Calu3 (cell line): Measurements from ENCODE around the gene HSD17B8. TPM values are rescaled to one million over a fixed set of nuclear protein-coding genes. Genes with fewer than 3 reads are reported as not detected.

ENCODE experiments used
- BruUV-seq: library from RNA; stranded (reverse); fragments of 400-500 nt; replicated peaks from 2 replicates; lab custom pipeline; 2021; lab: Mats Ljungman, UMichigan
- CTCF ChIA-PET: fragments of 300-600 bp; sonication (Branson Sonifier 250); formaldehyde crosslinking; loops from one replicate; lab custom pipeline; 2022; ENCODE audit warnings: antibody characterized with exemption; lab: Charles Lee
- DNase-seq: peaks from one replicate; pipeline ENCODE4 v3.0.0; 2022
- H3K27ac Mint-ChIP-seq: one replicate; pipeline ENCODE4 v1.8.0; 2022; ENCODE audit warnings: mixed read lengths; ENCODE audit not compliant: unreplicated experiment
- H3K27me3 Mint-ChIP-seq: one replicate; pipeline ENCODE4 v1.8.0; 2022; ENCODE audit warnings: mixed read lengths; ENCODE audit not compliant: unreplicated experiment
- H3K36me3 Mint-ChIP-seq: one replicate; pipeline ENCODE4 v1.8.0; 2022; ENCODE audit warnings: mild to moderate bottlenecking, moderate library complexity, mixed read lengths; ENCODE audit not compliant: insufficient read depth, unreplicated experiment
- H3K4me1 Mint-ChIP-seq: one replicate; pipeline ENCODE4 v1.8.0; 2022; ENCODE audit warnings: mild to moderate bottlenecking, low read depth, mixed read lengths; ENCODE audit not compliant: unreplicated experiment
- H3K4me3 Mint-ChIP-seq: one replicate; pipeline ENCODE4 v1.8.0; 2022; ENCODE audit warnings: mild to moderate bottlenecking, low read depth, moderate library complexity, mixed read lengths; ENCODE audit not compliant: unreplicated experiment
- H3K9me3 Mint-ChIP-seq: one replicate; pipeline ENCODE4 v1.8.0; 2022; ENCODE audit warnings: low read depth, mixed read lengths; ENCODE audit not compliant: unreplicated experiment
- CTCF ChIP-seq: fragments of 200-600 bp; IDR thresholded peaks from one replicate; pipeline ENCODE4 v1.8.0; 2022; ENCODE audit warnings: antibody characterized with exemption; ENCODE audit not compliant: unreplicated experiment
- intact Hi-C: fragments of 100-400 bp; cut with micrococcal nuclease; formaldehyde crosslinking; loops from one replicate; pipeline ENCODE4 v1.10.0; 2022; ENCODE audit not compliant: unreplicated experiment
- total RNA-seq: library from RNA; stranded (reverse); gene quantifications from 2 replicates; pipeline ENCODE4 v1.2.3, GENCODE V29; 2022

The HSD17B8 gene
- total RNA-seq, 1 experiment from 2014 or later = 41.7 TPM

- no peaks in the 10 kb centered on the region for H3K36me3 Mint-ChIP-seq
- intact Hi-C loops = no loop called here
- H3K4me1 Mint-ChIP-seq = peaks cover 5% of the 10 kb centered on the region
- H3K27me3 Mint-ChIP-seq = peaks cover 86% of the 10 kb centered on the region
- no peak for TF ChIP-seq CTCF
- H3K4me3 Mint-ChIP-seq = no peak overlapping the region
- CTCF ChIA-PET = no interaction called here
- no TSS peak for BruUV-seq
- H3K9me3 Mint-ChIP-seq = no peaks in the 10 kb centered on the region
- no peak for DNase-seq
- no peak overlapping the region for H3K27ac Mint-ChIP-seq
These were observed 36.8 kb upstream of the HSD17B8 start for GRCh38 chr6:33167374-33168283.

- BruUV-seq = no TSS peak
- no peak for DNase-seq
These were observed 36.2 kb upstream of the HSD17B8 start for GRCh38 chr6:33168284-33168601.

GRCh38 chr6:33168639-33169038, 35.8 kb upstream of the HSD17B8 start:
- DNase-seq = no peak
- intact Hi-C loops = no loop called here
- Mint-ChIP-seq H3K27ac (no peak overlapping the region), H3K36me3 (no peaks in the 10 kb centered on the region), H3K27me3 (peaks cover 86% of the 10 kb centered on the region), H3K9me3 (no peaks in the 10 kb centered on the region), H3K4me1 (peaks cover 9% of the 10 kb centered on the region), H3K4me3 (no peak overlapping the region)
- BruUV-seq = no TSS peak
- no peak for TF ChIP-seq CTCF
- CTCF ChIA-PET = no interaction called here

More at GRCh38 chr6:33168284-33168601, 36.2 kb upstream of the HSD17B8 start:
- no peak overlapping the region for H3K4me3 Mint-ChIP-seq
- H3K36me3 Mint-ChIP-seq = no peaks in the 10 kb centered on the region
- H3K4me1 Mint-ChIP-seq = peaks cover 9% of the 10 kb centered on the region
- CTCF ChIA-PET = no interaction called here
- no peaks in the 10 kb centered on the region for H3K9me3 Mint-ChIP-seq
- intact Hi-C loops = no loop called here
- no peak overlapping the region for H3K27ac Mint-ChIP-seq
- peaks cover 86% of the 10 kb centered on the region for H3K27me3 Mint-ChIP-seq
- TF ChIP-seq CTCF = no peak

- CTCF ChIA-PET = no interaction called here
- no peak for DNase-seq
- no TSS peak for BruUV-seq
- Mint-ChIP-seq H3K4me1 (peaks cover 9% of the 10 kb centered on the region), H3K9me3 (no peaks in the 10 kb centered on the region), H3K36me3 (no peaks in the 10 kb centered on the region), H3K4me3 (no peak overlapping the region), H3K27ac (no peak overlapping the region), H3K27me3 (peaks cover 86% of the 10 kb centered on the region)
- no peak for TF ChIP-seq CTCF
- intact Hi-C loops = no loop called here
These were observed 34.9 kb upstream of the HSD17B8 start for GRCh38 chr6:33169291-33170175.
